HepG2 (cell line): ENCODE data around the gene LHFPL6. TPM values are rescaled to one million over a fixed set of nuclear protein-coding genes. Genes with fewer than 3 reads are reported as not detected.

ENCODE experiments used
- ATAC-seq: fragments of 200-7000 bp; cut with Tn5 transposase; 3 replicates; pipeline ENCODE4 v1.9.1; 2020; ENCODE audit warnings: mild to moderate bottlenecking, moderate library complexity
- BruUV-seq: library from RNA; stranded (reverse); fragments of 400-500 nt; replicated peaks from 2 replicates; lab custom pipeline; 2021; lab: Mats Ljungman, UMichigan
- CTCF ChIA-PET: fragments of 300-600 bp; formaldehyde crosslinking; extraction: SDS; loops from one replicate; lab custom pipeline; 2021; ENCODE audit warnings: low total read pairs, inconsistent platforms, low intra/inter-chr PET ratio; lab: Yijun Ruan, JAX
- POLR2A ChIA-PET: fragments of 350-600 bp; sonication (Branson Sonifier 250); formaldehyde crosslinking; loops from one replicate; lab custom pipeline; 2020; ENCODE audit warnings: antibody characterized with exemption, inconsistent platforms; lab: Yijun Ruan, JAX
- DNase-seq: peaks from one replicate; pipeline ENCODE4 v3.0.0-alpha.2; 2015; ENCODE audit warnings: low spot score
- FAIRE-seq: peaks from 3 replicates; lab custom pipeline; 2011; peaks lifted over from hg19 to GRCh38; lab: Jason Lieb, UNC
- H2AFZ ChIP-seq: one replicate; pipeline ENCODE4 v1.6.1; 2011; ENCODE audit warnings: low read length, inconsistent platforms
- H3K27ac ChIP-seq: fragments of 300-600 bp; 3 replicates; pipeline ENCODE4 v1.8.0; 2011; ENCODE audit warnings: mixed run types, mild to moderate bottlenecking, mixed read lengths, low read length, inconsistent platforms; ENCODE audit not compliant: insufficient read depth; ENCODE audit errors: extremely low read length
- H3K27me3 ChIP-seq, 2 experiments: fragments of 200-600 bp in 1 of 2; 2 replicates in 1 of 2; 3 replicates in 1 of 2; pipeline versions ENCODE4 v1.6.0 to v1.8.0; 2011; ENCODE audit warnings: low read length in 2 of 2, mild to moderate bottlenecking in 2 of 2, moderate library complexity in 2 of 2, inconsistent platforms in 1 of 2; ENCODE audit not compliant: insufficient read depth in 2 of 2, control insufficient read depth in 1 of 2
- H3K36me3 ChIP-seq, 2 experiments: fragments of 200-600 bp in 1 of 2; replicated peaks in 1 of 2; 2 replicates in 1 of 2; 3 replicates in 1 of 2; pipeline versions ENCODE4 v1.5.1 to v1.8.0; 2011; ENCODE audit warnings: low read length in 2 of 2, inconsistent platforms in 1 of 2; ENCODE audit not compliant: insufficient read depth in 2 of 2, control insufficient read depth in 1 of 2
- H3K4me1 ChIP-seq: 2 replicates; pipeline ENCODE4 v1.5.1; 2012; ENCODE audit warnings: low read length, inconsistent platforms; ENCODE audit not compliant: insufficient read depth
- H3K4me2 ChIP-seq: 2 replicates; pipeline ENCODE4 v1.6.0; 2011; ENCODE audit warnings: low read depth, low read length, inconsistent platforms
- H3K4me3 ChIP-seq, 3 experiments: fragments of 200-600 bp in 1 of 3; sonication (generic), shearing (Covaris generic) in 1 of 3; replicated peaks in 1 of 3; 2 replicates each; pipeline ENCODE4 v1.5.1; 2011 to 2016; ENCODE audit warnings: low read length in 3 of 3, inconsistent platforms in 2 of 3, low read depth in 2 of 3, mild to moderate bottlenecking in 2 of 3, control low read depth in 1 of 3, mixed read lengths in 1 of 3; ENCODE audit not compliant: insufficient read depth in 1 of 3
- H3K79me2 ChIP-seq: one replicate; pipeline ENCODE4 v1.6.1; 2011; ENCODE audit warnings: low read length, inconsistent platforms; ENCODE audit not compliant: insufficient read depth
- H3K9ac ChIP-seq: 2 replicates; pipeline ENCODE4 v1.6.0; 2011; ENCODE audit warnings: mild to moderate bottlenecking, low read depth, low read length, inconsistent platforms; ENCODE audit not compliant: insufficient read depth
- H3K9me3 ChIP-seq: 2 replicates; pipeline ENCODE4 v1.5.1; 2012; ENCODE audit warnings: mild to moderate bottlenecking, low read length
- H4K20me1 ChIP-seq: 2 replicates; pipeline ENCODE4 v1.6.0; 2011; ENCODE audit warnings: inconsistent platforms, mild to moderate bottlenecking, low read length, moderate library complexity; ENCODE audit not compliant: insufficient read depth
- ATF5 ChIP-seq: sonication (generic); formaldehyde crosslinking; IDR thresholded peaks from 2 replicates; pipeline ENCODE4 v1.4.0; 2020; ENCODE audit warnings: mild to moderate bottlenecking, low read depth, missing genetic modification reagents
- CEBPB ChIP-seq: IDR thresholded peaks from 2 replicates; pipeline ENCODE4 v1.6.1; 2011; ENCODE audit warnings: low read depth, low read length, improper control_type of control experiment, borderline replicate concordance
- DNMT3B ChIP-seq: conservative IDR thresholded peaks from 2 replicates; pipeline ENCODE4 v1.6.1; 2016; ENCODE audit warnings: missing biosample characterization, control low read depth
- ELF3 ChIP-seq: IDR thresholded peaks from 2 replicates; pipeline ENCODE4 v1.6.1; 2016; ENCODE audit warnings: missing genetic modification reagents, missing compliant biosample characterization
- IRF2 ChIP-seq: IDR thresholded peaks from 2 replicates; pipeline ENCODE4 v1.6.1; 2018; ENCODE audit warnings: missing genetic modification reagents, missing compliant biosample characterization
- ISX ChIP-seq: sonication (generic); formaldehyde crosslinking; conservative IDR thresholded peaks from 2 replicates; pipeline ENCODE4 v1.5.0; 2020; ENCODE audit warnings: missing genetic modification reagents
- NFATC3 ChIP-seq: sonication (generic); formaldehyde crosslinking; IDR thresholded peaks from 2 replicates; pipeline ENCODE4 v1.5.1; 2020; ENCODE audit warnings: mild to moderate bottlenecking, missing genetic modification reagents
- SIN3B ChIP-seq: fragments of 150-350 bp; IDR thresholded peaks from 2 replicates; pipeline ENCODE4 v1.6.1; 2014; ENCODE audit warnings: low read length
- SKI ChIP-seq: fragments of 450-650 bp; IDR thresholded peaks from one replicate; pipeline ENCODE4 v1.6.1; 2018; ENCODE audit warnings: mild to moderate bottlenecking; ENCODE audit not compliant: partially characterized antibody
- SNRNP70 ChIP-seq: fragments of 200-400 bp; formaldehyde crosslinking; IDR thresholded peaks from 2 replicates; pipeline ENCODE4 v1.6.1; 2017; ENCODE audit warnings: mild to moderate bottlenecking, low read depth, low read length, moderate library complexity
- ZC3H13 ChIP-seq: sonication (generic); formaldehyde crosslinking; IDR thresholded peaks from 2 replicates; pipeline ENCODE4 v1.8.1; 2023; ENCODE audit warnings: mild to moderate bottlenecking, missing genetic modification reagents, moderate library complexity
- ZNF136 ChIP-seq: sonication (generic); formaldehyde crosslinking; IDR thresholded peaks from 2 replicates; pipeline ENCODE4 v1.8.1; 2022; ENCODE audit warnings: low read depth, mild to moderate bottlenecking, moderate library complexity, missing genetic modification reagents
- ZNF138 ChIP-seq: sonication (generic); formaldehyde crosslinking; IDR thresholded peaks from 2 replicates; pipeline ENCODE4 v1.5.0; 2020; ENCODE audit warnings: mild to moderate bottlenecking, low read depth, missing genetic modification reagents
- ZNF260 ChIP-seq: sonication (generic); formaldehyde crosslinking; IDR thresholded peaks from 2 replicates; pipeline ENCODE4 v1.4.0; 2020; ENCODE audit warnings: missing genetic modification reagents, low read depth, mild to moderate bottlenecking, borderline replicate concordance
- ZNF326 ChIP-seq: sonication (generic); formaldehyde crosslinking; IDR thresholded peaks from 2 replicates; pipeline ENCODE4 v1.4.0; 2020; ENCODE audit warnings: missing genetic modification reagents, borderline replicate concordance
- ZNF512 ChIP-seq: sonication (generic); formaldehyde crosslinking; IDR thresholded peaks from 2 replicates; pipeline ENCODE4 v1.4.0; 2020; ENCODE audit warnings: mild to moderate bottlenecking, missing genetic modification reagents
- ZNF660 ChIP-seq: sonication (generic); formaldehyde crosslinking; IDR thresholded peaks from 2 replicates; pipeline ENCODE4 v1.5.1; 2020; ENCODE audit warnings: mild to moderate bottlenecking, low read depth, missing genetic modification reagents, borderline replicate concordance
- ZNF75D ChIP-seq: sonication (generic); formaldehyde crosslinking; IDR thresholded peaks from 2 replicates; pipeline ENCODE4 v1.8.1; 2023; ENCODE audit warnings: missing genetic modification reagents, mild to moderate bottlenecking, borderline replicate concordance
- WGBS: methylation state at CpG from one replicate; pipeline ENCODE4 v1.1.6; 2017; ENCODE audit warnings: low lambda C conversion rate; 5-methylcytosine and 5-hydroxymethylcytosine counted together
- in situ Hi-C: cut with HindIII; loops from 2 replicates; pipeline ENCODE4 v1.10.0; 2017; ENCODE audit warnings: low pct_unique_long_range_greater_than_20kb; ENCODE audit not compliant: extremely low pct_ligation_motif_present
- intact Hi-C: fragments of 100-400 bp; cut with micrococcal nuclease; formaldehyde crosslinking; loops from one replicate; pipeline ENCODE4 v1.10.0; 2022; ENCODE audit not compliant: unreplicated experiment
- polyA plus RNA-seq, 8 experiments: library from polyadenylated mRNA; depleted of rRNA in 3 of 8; stranded (reverse) in 7 of 8; unstranded in 1 of 8; fragments of >200 nt; fragmentation: Illumina TruSeq in 4 of 8; extraction: Trizol in 4 of 8; gene quantifications; 2 replicates each; pipeline versions ENCODE4 v1.2.1 to v1.2.3, GENCODE V29; 2011 to 2016; ENCODE audit warnings: low read depth in 4 of 8, missing spikeins in 1 of 8, mixed read lengths in 1 of 8; ENCODE audit not compliant: insufficient read depth in 1 of 8
- total RNA-seq, 5 experiments: library from RNA; depleted of rRNA; stranded (reverse); fragments of >200 nt; fragmentation: Illumina TruSeq; extraction: Trizol; gene quantifications; 2 replicates each; pipeline ENCODE4 v1.2.3, GENCODE V29; 2016; ENCODE audit warnings: low read depth in 1 of 5
- TF ChIP-seq, protein P1 (sequence below), 2 experiments: sonication (generic) in 1 of 2; formaldehyde crosslinking in 1 of 2; IDR thresholded peaks; 2 replicates each; pipeline versions ENCODE4 v1.4.0 to v1.6.1; 2018 to 2020; ENCODE audit warnings: missing genetic modification reagents in 2 of 2, borderline replicate concordance in 1 of 2, low read depth in 1 of 2, mild to moderate bottlenecking in 1 of 2, missing biosample characterization in 1 of 2

Gene LHFPL6
- total and polyA plus RNA-seq, 2 of the 13 experiments (the other 11 are each of a cell fraction or from before 2014, with no cell fraction given), result not detected

DNA sequence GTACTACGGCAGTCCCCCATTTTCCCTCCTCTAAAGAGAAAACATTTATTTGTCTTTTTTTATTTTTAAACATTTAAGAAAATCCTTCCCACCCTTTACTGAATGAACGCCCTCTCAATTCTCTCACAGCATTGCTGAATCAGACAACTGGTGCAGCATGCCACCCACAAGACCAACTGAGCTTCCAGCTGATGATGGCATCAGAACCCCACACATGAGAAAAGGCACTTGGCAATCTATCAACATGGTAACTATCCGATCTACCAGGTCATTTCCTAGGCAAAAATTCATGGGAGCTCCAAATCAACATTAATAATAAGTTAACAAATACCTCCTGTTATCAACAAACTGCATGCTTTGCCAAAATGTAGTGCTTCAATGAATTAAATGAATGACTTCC lies 43.1 kb downstream of the LHFPL6 start:
- H3K9ac ChIP-seq, result no peak overlapping the region
- FAIRE-seq (no peak), ATAC-seq (no peak), DNase-seq (no peak)
- no peaks in the 10 kb centered on the region for H3K27me3 ChIP-seq
- H3K4me3 ChIP-seq, result no peak overlapping the region
- no peak overlapping the region for H2AFZ ChIP-seq
- ChIA-PET POLR2A (no interaction called here), CTCF (no interaction called here)
- H3K27ac ChIP-seq, result no peak overlapping the region
- in situ Hi-C loops, result no loop called here
- no peaks in the 10 kb centered on the region for H3K4me1 ChIP-seq
- H3K4me2 ChIP-seq, result no peak overlapping the region
- H4K20me1 ChIP-seq, result no peaks in the 10 kb centered on the region
- BruUV-seq, result no TSS peak
- intact Hi-C loops, result no loop called here
- H3K36me3 ChIP-seq, result no peaks in the 10 kb centered on the region
- WGBS, result 3% methylated on average over 3 of the region's 3 CpGs
- TF ChIP-seq ZNF260 (CRISPR knock-in tag), result no peak
- TF ChIP-seq ZNF660, result no peak
- no peak for TF ChIP-seq ZC3H13 (CRISPR knock-in tag)
- no peak for TF ChIP-seq ZNF136 (CRISPR knock-in tag)
- TF ChIP-seq CEBPB, result no peak
- no peak for TF ChIP-seq SIN3B
- TF ChIP-seq SKI, result no peak
- TF ChIP-seq, protein P1, sequence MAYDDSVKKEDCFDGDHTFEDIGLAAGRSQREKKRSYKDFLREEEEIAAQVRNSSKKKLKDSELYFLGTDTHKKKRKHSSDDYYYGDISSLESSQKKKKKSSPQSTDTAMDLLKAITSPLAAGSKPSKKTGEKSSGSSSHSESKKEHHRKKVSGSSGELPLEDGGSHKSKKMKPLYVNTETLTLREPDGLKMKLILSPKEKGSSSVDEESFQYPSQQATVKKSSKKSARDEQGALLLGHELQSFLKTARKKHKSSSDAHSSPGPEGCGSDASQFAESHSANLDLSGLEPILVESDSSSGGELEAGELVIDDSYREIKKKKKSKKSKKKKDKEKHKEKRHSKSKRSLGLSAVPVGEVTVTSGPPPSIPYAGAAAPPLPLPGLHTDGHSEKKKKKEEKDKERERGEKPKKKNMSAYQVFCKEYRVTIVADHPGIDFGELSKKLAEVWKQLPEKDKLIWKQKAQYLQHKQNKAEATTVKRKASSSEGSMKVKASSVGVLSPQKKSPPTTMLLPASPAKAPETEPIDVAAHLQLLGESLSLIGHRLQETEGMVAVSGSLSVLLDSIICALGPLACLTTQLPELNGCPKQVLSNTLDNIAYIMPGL (CRISPR knock-in tag; IDR thresholded peaks at IDR 0.05; ENCODE audit: borderline replicate concordance in 1 of 2, low read depth in 1 of 2), result no peak
- no peak for TF ChIP-seq SNRNP70
- TF ChIP-seq DNMT3B, result no peak
- no peak for TF ChIP-seq NFATC3 (CRISPR knock-in tag)
- TF ChIP-seq IRF2 (CRISPR knock-in tag), result no peak
- TF ChIP-seq ZNF326 (CRISPR knock-in tag), result no peak
- no peak for TF ChIP-seq ATF5 (CRISPR knock-in tag)
- no peak for TF ChIP-seq ISX (CRISPR knock-in tag)
- TF ChIP-seq ZNF75D (CRISPR knock-in tag), result no peak
- no peak for TF ChIP-seq ZNF512 (CRISPR knock-in tag)
- TF ChIP-seq ELF3 (CRISPR knock-in tag), result no peak
- no peak for TF ChIP-seq ZNF138 (CRISPR knock-in tag)
- H3K79me2 ChIP-seq, result no peaks in the 10 kb centered on the region
- no peaks in the 10 kb centered on the region for H3K9me3 ChIP-seq
